ENCODE results near the gene CEBPZOS. TPM values are rescaled to one million over a fixed set of nuclear protein-coding genes. Genes with fewer than 3 reads are reported as not detected.

CEBPZOS gene
- total and polyA plus RNA-seq, 2 donors (not counting 1 experiment from before 2014, with no cell fraction given), result 16.8 to 50.0 TPM

DNA sequence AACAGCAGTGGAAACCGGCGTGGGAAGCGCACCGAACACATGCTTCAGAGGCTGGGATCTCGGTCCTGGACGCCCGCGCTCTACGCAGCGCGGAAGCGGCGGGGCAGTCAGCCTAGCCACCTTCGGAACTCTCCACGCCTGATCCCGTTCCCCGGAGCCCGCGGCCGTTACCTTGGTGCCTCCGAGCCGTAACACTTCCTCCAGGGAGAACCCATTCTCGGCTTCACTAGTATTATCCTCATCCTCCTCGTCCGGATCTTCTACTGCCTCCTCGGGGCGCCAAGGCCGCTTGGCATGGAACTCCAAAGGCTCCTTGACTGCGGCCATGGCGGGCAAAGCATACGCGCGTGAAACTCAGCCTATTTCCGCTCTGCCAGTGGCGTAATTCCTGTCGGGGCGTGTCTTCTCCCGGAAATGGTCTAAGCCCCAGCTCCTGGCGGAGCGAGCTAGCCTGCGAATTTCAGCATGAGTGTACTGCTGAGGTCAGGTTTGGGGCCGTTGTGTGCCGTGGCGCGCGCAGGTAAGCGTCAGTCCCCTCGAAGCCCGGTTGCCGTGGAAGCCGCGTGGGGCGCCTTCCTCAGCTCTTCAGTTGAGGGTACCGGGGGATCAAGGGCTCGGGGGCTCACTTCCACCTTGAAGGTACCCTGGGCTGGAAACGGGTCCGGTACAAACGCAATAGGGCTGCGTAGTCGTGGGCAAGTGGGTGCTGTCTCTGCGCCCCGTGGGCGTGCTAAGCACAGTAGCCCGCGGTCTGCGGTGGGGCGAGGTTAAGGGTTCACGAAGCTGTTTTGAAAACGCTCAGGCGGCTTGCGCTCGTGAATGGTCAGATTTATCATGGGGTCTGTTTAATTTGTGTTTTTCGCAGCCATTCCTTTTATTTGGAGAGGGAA, 35.2 kb downstream of the CEBPZOS start, which contains the start of the genes CEBPZ and NDUFAF7:
CEBPZ (minus strand) TSS at position 356 of the 890 bp plus-strand sequence; CDS start at position 327, 29 bp downstream.
NDUFAF7 (plus strand) TSS at position 418 of the 890 bp plus-strand sequence; CDS start at position 466, 48 bp downstream.
- Histone ChIP-seq H3K9ac (ENCODE audit: insufficient read depth, low read length) (peak within 1 kb of the TSS; percentile 83), H4K20me1 (ENCODE audit: control insufficient read depth, extremely low read depth, insufficient read depth, low read length) (no peaks in the 10 kb centered on the region), H3K4me3 (replicated peaks in 1 of 4; ENCODE audit: control extremely low read depth in 1 of 4, insufficient read depth in 1 of 4, low read depth in 3 of 4, low read length in 4 of 4) (peak within 1 kb of the TSS; percentile 79 to 100 (median 83)), H3K4me2 (ENCODE audit: extremely low read depth, insufficient read depth, low read length) (peak within 1 kb of the TSS; percentile 99), H3K4me1 (ENCODE audit: control insufficient read depth, extremely low read depth, insufficient read depth, low read length) (peaks cover 8% of the 10 kb centered on the region), H3K27me3 (ENCODE audit: control insufficient read depth, insufficient read depth, low read length) (no peaks in the 10 kb centered on the region), H3K27ac (ENCODE audit: insufficient read depth, low read length) (peak within 1 kb of the TSS; percentile 91), H3K36me3 (ENCODE audit: control insufficient read depth, insufficient read depth, low read length) (peaks cover 10% of the 10 kb centered on the region), H3K79me2 (ENCODE audit: control insufficient read depth, insufficient read depth, low read length) (peaks cover 77% of the 10 kb centered on the region), H2AFZ (ENCODE audit: low read length) (peak within 1 kb of the TSS; percentile 91), H3K9me3 (ENCODE audit: control insufficient read depth, insufficient read depth, low read depth, low read length) (no peaks in the 10 kb centered on the region)
- TF ChIP-seq, protein P1, sequence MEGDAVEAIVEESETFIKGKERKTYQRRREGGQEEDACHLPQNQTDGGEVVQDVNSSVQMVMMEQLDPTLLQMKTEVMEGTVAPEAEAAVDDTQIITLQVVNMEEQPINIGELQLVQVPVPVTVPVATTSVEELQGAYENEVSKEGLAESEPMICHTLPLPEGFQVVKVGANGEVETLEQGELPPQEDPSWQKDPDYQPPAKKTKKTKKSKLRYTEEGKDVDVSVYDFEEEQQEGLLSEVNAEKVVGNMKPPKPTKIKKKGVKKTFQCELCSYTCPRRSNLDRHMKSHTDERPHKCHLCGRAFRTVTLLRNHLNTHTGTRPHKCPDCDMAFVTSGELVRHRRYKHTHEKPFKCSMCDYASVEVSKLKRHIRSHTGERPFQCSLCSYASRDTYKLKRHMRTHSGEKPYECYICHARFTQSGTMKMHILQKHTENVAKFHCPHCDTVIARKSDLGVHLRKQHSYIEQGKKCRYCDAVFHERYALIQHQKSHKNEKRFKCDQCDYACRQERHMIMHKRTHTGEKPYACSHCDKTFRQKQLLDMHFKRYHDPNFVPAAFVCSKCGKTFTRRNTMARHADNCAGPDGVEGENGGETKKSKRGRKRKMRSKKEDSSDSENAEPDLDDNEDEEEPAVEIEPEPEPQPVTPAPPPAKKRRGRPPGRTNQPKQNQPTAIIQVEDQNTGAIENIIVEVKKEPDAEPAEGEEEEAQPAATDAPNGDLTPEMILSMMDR (conservative IDR thresholded peaks at IDR 0.05 in 1 of 2, IDR thresholded peaks at IDR 0.05 in 1 of 2; ENCODE audit: low read depth in 1 of 2, low read length in 2 of 2), result no peak
- no peak for TF ChIP-seq EZH2 (IDR thresholded peaks at IDR 0.05; ENCODE audit: low read length, missing control alignments)
- peak; percentile 92 to 95 for DNase-seq (ENCODE audit: low read depth in 2 of 2)

- H3K27ac ChIP-seq (ENCODE audit: insufficient read depth, low read length), result peak overlapping the region; percentile 91
- H3K4me1 ChIP-seq (ENCODE audit: control insufficient read depth, extremely low read depth, insufficient read depth, low read length), result peaks cover 8% of the 10 kb centered on the region
- H3K9me3 ChIP-seq (ENCODE audit: control insufficient read depth, insufficient read depth, low read depth, low read length), result no peaks in the 10 kb centered on the region
- peaks cover 8% of the 10 kb centered on the region for H3K36me3 ChIP-seq (ENCODE audit: control insufficient read depth, insufficient read depth, low read length)
- peak overlapping the region; percentile 83 for H3K9ac ChIP-seq (ENCODE audit: insufficient read depth, low read length)
- H3K4me2 ChIP-seq (ENCODE audit: extremely low read depth, insufficient read depth, low read length), result peak overlapping the region; percentile 89
- TF ChIP-seq, protein P1 (conservative IDR thresholded peaks at IDR 0.05 in 1 of 2, IDR thresholded peaks at IDR 0.05 in 1 of 2; ENCODE audit: low read depth in 1 of 2, low read length in 2 of 2), result no peak
- TF ChIP-seq EZH2 (IDR thresholded peaks at IDR 0.05; ENCODE audit: low read length, missing control alignments), result no peak
- no peaks in the 10 kb centered on the region for H3K27me3 ChIP-seq (ENCODE audit: control insufficient read depth, insufficient read depth, low read length)
- H4K20me1 ChIP-seq (ENCODE audit: control insufficient read depth, extremely low read depth, insufficient read depth, low read length), result no peaks in the 10 kb centered on the region
- peaks cover 70% of the 10 kb centered on the region for H3K79me2 ChIP-seq (ENCODE audit: control insufficient read depth, insufficient read depth, low read length)
- peak; percentile 8 to 76 for DNase-seq (ENCODE audit: low read depth in 2 of 2)
- peak overlapping the region; percentile 25 for H2AFZ ChIP-seq (ENCODE audit: low read length)
- peak overlapping the region; percentile 79 to 100 (median 83) for H3K4me3 ChIP-seq (replicated peaks in 1 of 4; ENCODE audit: control extremely low read depth in 1 of 4, insufficient read depth in 1 of 4, low read depth in 3 of 4, low read length in 4 of 4)
Measured at GRCh38 chr2:37232131-37232933, 36.0 kb downstream of the CEBPZOS start.

DNA sequence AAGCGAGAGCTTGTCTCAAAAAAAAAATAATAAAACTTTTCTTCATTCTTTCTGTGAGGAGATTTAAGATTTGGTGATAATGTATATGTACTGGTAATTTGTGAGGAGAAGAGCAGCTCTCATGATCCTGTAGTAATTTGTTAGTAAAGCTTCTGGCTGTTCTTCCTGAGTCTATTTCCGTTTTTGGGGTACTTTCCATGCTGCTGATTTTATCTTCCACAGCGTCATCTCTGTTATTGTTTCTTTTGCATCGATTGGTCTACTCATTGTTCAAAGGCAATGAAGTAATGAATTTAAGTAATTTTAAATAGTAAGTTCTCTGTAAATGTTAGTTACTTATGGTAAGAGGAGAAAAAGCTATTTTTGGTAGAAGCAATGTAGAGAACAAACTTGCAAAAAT, 47.1 kb downstream of the CEBPZOS start:
- H3K27me3 ChIP-seq (ENCODE audit: control insufficient read depth, insufficient read depth, low read length), result no peaks in the 10 kb centered on the region
- no peaks in the 10 kb centered on the region for H3K4me1 ChIP-seq (ENCODE audit: control insufficient read depth, extremely low read depth, insufficient read depth, low read length)
- H3K27ac ChIP-seq (ENCODE audit: insufficient read depth, low read length), result no peak overlapping the region
- H2AFZ ChIP-seq (ENCODE audit: low read length), result no peak overlapping the region
- H3K9ac ChIP-seq (ENCODE audit: insufficient read depth, low read length), result no peak overlapping the region
- no peak overlapping the region for H3K4me2 ChIP-seq (ENCODE audit: extremely low read depth, insufficient read depth, low read length)
- H3K9me3 ChIP-seq (ENCODE audit: control insufficient read depth, insufficient read depth, low read depth, low read length), result no peaks in the 10 kb centered on the region
- H3K79me2 ChIP-seq (ENCODE audit: control insufficient read depth, insufficient read depth, low read length), result no peaks in the 10 kb centered on the region
- peaks cover 6% of the 10 kb centered on the region for H3K36me3 ChIP-seq (ENCODE audit: control insufficient read depth, insufficient read depth, low read length)
- no peak overlapping the region for H3K4me3 ChIP-seq (replicated peaks in 1 of 4; ENCODE audit: control extremely low read depth in 1 of 4, insufficient read depth in 1 of 4, low read depth in 3 of 4, low read length in 4 of 4)
- H4K20me1 ChIP-seq (ENCODE audit: control insufficient read depth, extremely low read depth, insufficient read depth, low read length), result no peaks in the 10 kb centered on the region
- TF ChIP-seq EZH2 (IDR thresholded peaks at IDR 0.05; ENCODE audit: low read length, missing control alignments), result no peak
- TF ChIP-seq, protein P1 (conservative IDR thresholded peaks at IDR 0.05 in 1 of 2, IDR thresholded peaks at IDR 0.05 in 1 of 2; ENCODE audit: low read depth in 1 of 2, low read length in 2 of 2), result no peak
- no peak for DNase-seq (ENCODE audit: low read depth in 2 of 2)

Data from fibroblast of lung (primary cell).